HEK293 (cell line): Measurements from ENCODE around the gene ACSL3.

Experiments used
- CTCF ChIA-PET: fragments of 350-600 bp; formaldehyde crosslinking; extraction: SDS; loops from one replicate; lab custom pipeline; 2021; ENCODE audit warnings: antibody characterized with exemption; lab: Yijun Ruan, JAX
- POLR2A ChIA-PET: fragments of 300-600 bp; formaldehyde crosslinking; extraction: SDS; loops from one replicate; lab custom pipeline; 2020; ENCODE audit warnings: antibody characterized with exemption, inconsistent platforms; lab: Yijun Ruan, JAX
- H3K27ac ChIP-seq: fragments of 200-500 bp; sonication (Bioruptor generic); 2 replicates; pipeline ENCODE4 v1.5.1; 2014; ENCODE audit warnings: low read depth, low read length, control low read depth, inconsistent platforms; ENCODE audit errors: extremely low read depth
- H3K36me3 ChIP-seq, 2 experiments: fragments of 200-500 bp in 1 of 2; sonication (Bioruptor generic) in 1 of 2; 1 replicate in 1 of 2; 2 replicates in 1 of 2; pipeline ENCODE4 v1.5.1; 2014 to 2017; ENCODE audit warnings: inconsistent platforms in 2 of 2, low read length in 2 of 2; ENCODE audit not compliant: control insufficient read depth in 2 of 2, insufficient read depth in 1 of 2
- H3K4me1 ChIP-seq: fragments of 200-500 bp; sonication (Bioruptor generic); 2 replicates; pipeline ENCODE4 v1.5.1; 2014; ENCODE audit warnings: mild to moderate bottlenecking, low read length, inconsistent platforms; ENCODE audit not compliant: control insufficient read depth, insufficient read depth
- H3K4me3 ChIP-seq: 2 replicates; pipeline ENCODE4 v1.5.1; 2011; ENCODE audit warnings: low read depth, mild to moderate bottlenecking, control low read depth, low read length, moderate library complexity
- H3K9me3 ChIP-seq: fragments of 200-500 bp; sonication (Bioruptor generic); 2 replicates; pipeline ENCODE4 v1.5.1; 2014; ENCODE audit warnings: low read depth, low read length, inconsistent platforms; ENCODE audit not compliant: control insufficient read depth, insufficient read depth
- AEBP2 ChIP-seq: fragments of 450-650 bp; formaldehyde crosslinking; IDR thresholded peaks from 2 replicates; pipeline ENCODE4 v1.5.1; 2016; ENCODE audit warnings: missing biosample characterization, missing genetic modification characterization, borderline replicate concordance
- ELK4 ChIP-seq: IDR thresholded peaks from 2 replicates; pipeline ENCODE4 v1.6.1; 2011; ENCODE audit warnings: mild to moderate bottlenecking, low read depth, low read length, borderline replicate concordance
- FEZF1 ChIP-seq: fragments of 450-650 bp; formaldehyde crosslinking; IDR thresholded peaks from 2 replicates; pipeline ENCODE4 v1.5.1; 2016; ENCODE audit warnings: missing biosample characterization, missing genetic modification characterization
- PRDM1 ChIP-seq: fragments of 450-650 bp; formaldehyde crosslinking; IDR thresholded peaks from 2 replicates; pipeline ENCODE4; 2016; ENCODE audit warnings: missing biosample characterization, missing genetic modification characterization
- PRDM6 ChIP-seq: fragments of 450-650 bp; formaldehyde crosslinking; IDR thresholded peaks from 2 replicates; pipeline ENCODE4 v1.5.1; 2017; ENCODE audit warnings: missing biosample characterization, missing genetic modification characterization
- SCRT2 ChIP-seq: fragments of 450-650 bp; formaldehyde crosslinking; IDR thresholded peaks from 2 replicates; pipeline ENCODE4 v1.5.1; 2016; ENCODE audit warnings: missing biosample characterization, missing genetic modification characterization
- SP7 ChIP-seq: fragments of 450-650 bp; formaldehyde crosslinking; IDR thresholded peaks from 2 replicates; pipeline ENCODE4 v1.5.1; 2016; ENCODE audit warnings: missing biosample characterization, missing genetic modification characterization
- WT1 ChIP-seq: fragments of 450-650 bp; formaldehyde crosslinking; IDR thresholded peaks from 2 replicates; pipeline ENCODE4 v1.5.1; 2016; ENCODE audit warnings: missing biosample characterization, missing genetic modification characterization
- ZNF19 ChIP-seq: fragments of 450-650 bp; formaldehyde crosslinking; IDR thresholded peaks from 2 replicates; pipeline ENCODE4; 2016; ENCODE audit warnings: missing biosample characterization, missing genetic modification characterization, low read depth
- ZNF26 ChIP-seq: fragments of 450-650 bp; formaldehyde crosslinking; IDR thresholded peaks from 2 replicates; pipeline ENCODE4 v1.5.1; 2016; ENCODE audit warnings: missing biosample characterization, missing genetic modification characterization
- ZNF302 ChIP-seq: fragments of 450-650 bp; formaldehyde crosslinking; IDR thresholded peaks from 2 replicates; pipeline ENCODE4 v1.5.1; 2016; ENCODE audit warnings: missing biosample characterization, missing genetic modification characterization, low read depth
- ZNF518A ChIP-seq: fragments of 450-650 bp; formaldehyde crosslinking; conservative IDR thresholded peaks from 2 replicates; pipeline ENCODE4 v1.5.1; 2016; ENCODE audit warnings: low read depth, missing biosample characterization, missing genetic modification characterization
- ZNF555 ChIP-seq: fragments of 450-650 bp; formaldehyde crosslinking; conservative IDR thresholded peaks from 2 replicates; pipeline ENCODE4 v1.5.1; 2017; ENCODE audit warnings: missing biosample characterization, mild to moderate bottlenecking, missing genetic modification characterization, inconsistent platforms
- ZNF558 ChIP-seq: fragments of 450-650 bp; formaldehyde crosslinking; IDR thresholded peaks from 2 replicates; pipeline ENCODE4 v1.5.1; 2016; ENCODE audit warnings: missing biosample characterization, missing genetic modification characterization
- ZNF560 ChIP-seq: fragments of 450-650 bp; formaldehyde crosslinking; IDR thresholded peaks from 2 replicates; pipeline ENCODE4 v1.5.1; 2017; ENCODE audit warnings: missing biosample characterization, missing genetic modification characterization, borderline replicate concordance

ACSL3 gene

GRCh38 chr2:222884114-222884771, 23.4 kb downstream of the ACSL3 start (continued):
- TF ChIP-seq SCRT2 (tag by site-specific recombination), result no peak

- CTCF ChIA-PET, result interaction anchor here (0.5 to 1.7 kb wide), 3 partner anchors 19 to 846 kb away, joined by 3 to 5 read pairs (median 4); no protein-coding TSS in a partner anchor
- Histone ChIP-seq H3K4me3 (no peak overlapping the region), H3K4me1 (peaks cover 14% of the 10 kb centered on the region), H3K36me3 (no peaks in the 10 kb centered on the region)
- POLR2A ChIA-PET, result interaction anchor here (1.7 kb wide), 1 partner anchor 23 kb away, joined by 3 read pairs; no protein-coding TSS in a partner anchor
- TF ChIP-seq PRDM6 (peak; percentile 64), FEZF1 (tag by site-specific recombination) (peak; percentile 47), ZNF302 (no peak)
- TF ChIP-seq, all 188 proteins: peak for 2
- Histone ChIP-seq H3K9me3 (no peaks in the 10 kb centered on the region), H3K27ac (no peak overlapping the region)
Observed at GRCh38 chr2:222884805-222885424, 24.1 kb downstream of the ACSL3 start.

GRCh38 chr2:222887124-222887523, 26.3 kb downstream of the ACSL3 start:
- POLR2A ChIA-PET, result interaction anchor here (0.6 kb wide), 1 partner anchor 955 kb away, joined by 3 read pairs; no protein-coding TSS in a partner anchor
- H3K36me3 ChIP-seq, result peaks cover 0 to 4% of the 10 kb centered on the region in 2 experiments; a peak in 1 of 3 replicates
- H3K4me1 ChIP-seq, result peaks cover 20% of the 10 kb centered on the region
- CTCF ChIA-PET, result no interaction called here
- H3K27ac ChIP-seq, result no peak overlapping the region
- TF ChIP-seq PRDM1 (tag by site-specific recombination) (no peak), ZNF26 (no peak)
- no peaks in the 10 kb centered on the region for H3K9me3 ChIP-seq
- H3K4me3 ChIP-seq, result no peak overlapping the region

- Histone ChIP-seq H3K4me3 (no peak overlapping the region), H3K27ac (no peak overlapping the region), H3K9me3 (no peaks in the 10 kb centered on the region), H3K4me1 (peaks cover 29% of the 10 kb centered on the region), H3K36me3 (peaks cover 0 to 4% of the 10 kb centered on the region in 2 experiments; a peak in 1 of 3 replicates)
- ChIA-PET POLR2A (no interaction called here), CTCF (no interaction called here)
- TF ChIP-seq ZNF19 (tag by site-specific recombination) (no peak), AEBP2 (tag by site-specific recombination) (no peak), ELK4 (no peak), SP7 (tag by site-specific recombination) (no peak), ZNF560 (tag by site-specific recombination) (no peak), ZNF555 (tag by site-specific recombination) (no peak), ZNF302 (no peak), ZNF518A (tag by site-specific recombination) (no peak), ZNF558 (no peak), WT1 (tag by site-specific recombination) (no peak)
Observed at GRCh38 chr2:222888716-222889115, 27.9 kb downstream of the ACSL3 start.
